HepG2 (cell line): ENCODE results near the gene PEX11B. TPM values are rescaled to one million over a fixed set of nuclear protein-coding genes. Genes with fewer than 3 reads are reported as not detected.

ENCODE experiments used
- ATAC-seq: fragments of 200-7000 bp; cut with Tn5 transposase; 3 replicates; pipeline ENCODE4 v1.9.1; 2020; ENCODE audit warnings: mild to moderate bottlenecking, moderate library complexity
- BruUV-seq: library from RNA; stranded (reverse); fragments of 400-500 nt; replicated peaks from 2 replicates; lab custom pipeline; 2021; lab: Mats Ljungman, UMichigan
- CTCF ChIA-PET: fragments of 300-600 bp; formaldehyde crosslinking; extraction: SDS; loops from one replicate; lab custom pipeline; 2021; ENCODE audit warnings: low total read pairs, inconsistent platforms, low intra/inter-chr PET ratio; lab: Yijun Ruan, JAX
- POLR2A ChIA-PET: fragments of 350-600 bp; sonication (Branson Sonifier 250); formaldehyde crosslinking; loops from one replicate; lab custom pipeline; 2020; ENCODE audit warnings: antibody characterized with exemption, inconsistent platforms; lab: Yijun Ruan, JAX
- DNase-seq: peaks from one replicate; pipeline ENCODE4 v3.0.0-alpha.2; 2015; ENCODE audit warnings: low spot score
- FAIRE-seq: peaks from 3 replicates; lab custom pipeline; 2011; peaks lifted over from hg19 to GRCh38; lab: Jason Lieb, UNC
- H2AFZ ChIP-seq: one replicate; pipeline ENCODE4 v1.6.1; 2011; ENCODE audit warnings: low read length, inconsistent platforms
- H3K27ac ChIP-seq: fragments of 300-600 bp; 3 replicates; pipeline ENCODE4 v1.8.0; 2011; ENCODE audit warnings: mixed run types, mild to moderate bottlenecking, mixed read lengths, low read length, inconsistent platforms; ENCODE audit not compliant: insufficient read depth; ENCODE audit errors: extremely low read length
- H3K27me3 ChIP-seq, 2 experiments: fragments of 200-600 bp in 1 of 2; 2 replicates in 1 of 2; 3 replicates in 1 of 2; pipeline versions ENCODE4 v1.6.0 to v1.8.0; 2011; ENCODE audit warnings: low read length in 2 of 2, mild to moderate bottlenecking in 2 of 2, moderate library complexity in 2 of 2, inconsistent platforms in 1 of 2; ENCODE audit not compliant: insufficient read depth in 2 of 2, control insufficient read depth in 1 of 2
- H3K36me3 ChIP-seq, 2 experiments: fragments of 200-600 bp in 1 of 2; replicated peaks in 1 of 2; 2 replicates in 1 of 2; 3 replicates in 1 of 2; pipeline versions ENCODE4 v1.5.1 to v1.8.0; 2011; ENCODE audit warnings: low read length in 2 of 2, inconsistent platforms in 1 of 2; ENCODE audit not compliant: insufficient read depth in 2 of 2, control insufficient read depth in 1 of 2
- H3K4me1 ChIP-seq: 2 replicates; pipeline ENCODE4 v1.5.1; 2012; ENCODE audit warnings: low read length, inconsistent platforms; ENCODE audit not compliant: insufficient read depth
- H3K4me2 ChIP-seq: 2 replicates; pipeline ENCODE4 v1.6.0; 2011; ENCODE audit warnings: low read depth, low read length, inconsistent platforms
- H3K4me3 ChIP-seq, 3 experiments: fragments of 200-600 bp in 1 of 3; sonication (generic), shearing (Covaris generic) in 1 of 3; replicated peaks in 1 of 3; 2 replicates each; pipeline ENCODE4 v1.5.1; 2011 to 2016; ENCODE audit warnings: low read length in 3 of 3, inconsistent platforms in 2 of 3, low read depth in 2 of 3, mild to moderate bottlenecking in 2 of 3, control low read depth in 1 of 3, mixed read lengths in 1 of 3; ENCODE audit not compliant: insufficient read depth in 1 of 3
- H3K79me2 ChIP-seq: one replicate; pipeline ENCODE4 v1.6.1; 2011; ENCODE audit warnings: low read length, inconsistent platforms; ENCODE audit not compliant: insufficient read depth
- H3K9ac ChIP-seq: 2 replicates; pipeline ENCODE4 v1.6.0; 2011; ENCODE audit warnings: mild to moderate bottlenecking, low read depth, low read length, inconsistent platforms; ENCODE audit not compliant: insufficient read depth
- H3K9me3 ChIP-seq: 2 replicates; pipeline ENCODE4 v1.5.1; 2012; ENCODE audit warnings: mild to moderate bottlenecking, low read length
- H4K20me1 ChIP-seq: 2 replicates; pipeline ENCODE4 v1.6.0; 2011; ENCODE audit warnings: inconsistent platforms, mild to moderate bottlenecking, low read length, moderate library complexity; ENCODE audit not compliant: insufficient read depth
- BRD4 ChIP-seq: sonication (generic); formaldehyde crosslinking; IDR thresholded peaks from 2 replicates; pipeline ENCODE4 v1.4.0; 2020; ENCODE audit warnings: missing genetic modification reagents
- CCDC6 ChIP-seq: sonication (generic); formaldehyde crosslinking; IDR thresholded peaks from 2 replicates; pipeline ENCODE4 v1.8.1; 2022; ENCODE audit warnings: mild to moderate bottlenecking, missing genetic modification reagents, moderate library complexity
- CREM ChIP-seq, 2 experiments: sonication (generic) in 1 of 2; formaldehyde crosslinking in 1 of 2; IDR thresholded peaks; 2 replicates each; pipeline versions ENCODE4 v1.4.0 to v1.6.1; 2016 to 2020; ENCODE audit warnings: antibody characterized with exemption in 1 of 2, mild to moderate bottlenecking in 1 of 2, missing genetic modification reagents in 1 of 2
- KDM5A ChIP-seq: fragments of 200-600 bp; sonication (generic); IDR thresholded peaks from 2 replicates; pipeline ENCODE4 v1.7.0; 2018; ENCODE audit warnings: antibody characterized with exemption, mild to moderate bottlenecking, low read length, borderline replicate concordance
- RERE ChIP-seq: IDR thresholded peaks from 2 replicates; pipeline ENCODE4 v1.6.1; 2016; ENCODE audit warnings: low read depth, missing genetic modification reagents, missing compliant biosample characterization
- XRCC5 ChIP-seq: fragments of 200-400 bp; formaldehyde crosslinking; optimal IDR thresholded peaks from 2 replicates; pipeline ENCODE3; 2017; ENCODE audit warnings: mild to moderate bottlenecking, low read length
- ZBTB40 ChIP-seq, 2 experiments: fragments of 450-650 bp in 1 of 2; sonication (generic) in 1 of 2; formaldehyde crosslinking in 1 of 2; IDR thresholded peaks; 2 replicates each; pipeline versions ENCODE4 v1.6.1 to v1.8.0; 2016 to 2022; ENCODE audit warnings: antibody characterized with exemption in 1 of 2, mild to moderate bottlenecking in 1 of 2, missing genetic modification reagents in 1 of 2
- ZFP90 ChIP-seq: sonication (generic); formaldehyde crosslinking; IDR thresholded peaks from 2 replicates; pipeline ENCODE4 v1.8.0; 2022; ENCODE audit warnings: missing genetic modification reagents, mild to moderate bottlenecking, inconsistent platforms, borderline replicate concordance
- ZKSCAN1 ChIP-seq: fragments of 150-350 bp; IDR thresholded peaks from 2 replicates; pipeline ENCODE4 v1.6.1; 2014; ENCODE audit warnings: low read length
- ZNF768 ChIP-seq: sonication (generic); formaldehyde crosslinking; IDR thresholded peaks from 2 replicates; pipeline ENCODE4 v1.4.0; 2020; ENCODE audit warnings: missing genetic modification reagents
- in situ Hi-C: cut with HindIII; loops from 2 replicates; pipeline ENCODE4 v1.10.0; 2017; ENCODE audit warnings: low pct_unique_long_range_greater_than_20kb; ENCODE audit not compliant: extremely low pct_ligation_motif_present
- intact Hi-C: fragments of 100-400 bp; cut with micrococcal nuclease; formaldehyde crosslinking; loops from one replicate; pipeline ENCODE4 v1.10.0; 2022; ENCODE audit not compliant: unreplicated experiment
- polyA plus RNA-seq, 8 experiments: library from polyadenylated mRNA; depleted of rRNA in 3 of 8; stranded (reverse) in 7 of 8; unstranded in 1 of 8; fragments of >200 nt; fragmentation: Illumina TruSeq in 4 of 8; extraction: Trizol in 4 of 8; gene quantifications; 2 replicates each; pipeline versions ENCODE4 v1.2.1 to v1.2.3, GENCODE V29; 2011 to 2016; ENCODE audit warnings: low read depth in 4 of 8, missing spikeins in 1 of 8, mixed read lengths in 1 of 8; ENCODE audit not compliant: insufficient read depth in 1 of 8
- total RNA-seq, 5 experiments: library from RNA; depleted of rRNA; stranded (reverse); fragments of >200 nt; fragmentation: Illumina TruSeq; extraction: Trizol; gene quantifications; 2 replicates each; pipeline ENCODE4 v1.2.3, GENCODE V29; 2016; ENCODE audit warnings: low read depth in 1 of 5

PEX11B gene
- total and polyA plus RNA-seq, 2 of the 13 experiments (the other 11 are each of a cell fraction or from before 2014, with no cell fraction given) = 21.6 to 48.4 TPM

GRCh38 chr1:145935708-145936107, 17.2 kb upstream of the PEX11B start:
- FAIRE-seq (no peak), DNase-seq (no peak), ATAC-seq (no peak)
- H3K4me2 ChIP-seq = no peak overlapping the region
- POLR2A ChIA-PET = no interaction called here
- H3K79me2 ChIP-seq = no peaks in the 10 kb centered on the region
- intact Hi-C loops = no loop called here
- no peak overlapping the region for H2AFZ ChIP-seq
- BruUV-seq = TSS peak; percentile 52
- no peaks in the 10 kb centered on the region; the same call in 1 of the 2 replicates for H3K4me1 ChIP-seq
- H3K9me3 ChIP-seq = no peaks in the 10 kb centered on the region
- peaks cover 3 to 13% of the 10 kb centered on the region in 2 experiments; a peak in 3 of 5 replicates for H3K36me3 ChIP-seq
- no peak overlapping the region for H3K27ac ChIP-seq
- CTCF ChIA-PET = no interaction called here
- no peaks in the 10 kb centered on the region; a peak in 1 of 5 replicates for H3K27me3 ChIP-seq
- no peaks in the 10 kb centered on the region for H4K20me1 ChIP-seq
- in situ Hi-C loops = no loop called here
- H3K4me3 ChIP-seq = no peak overlapping the region
- no peak overlapping the region for H3K9ac ChIP-seq
- TF ChIP-seq XRCC5 (no peak), ZNF768 (CRISPR knock-in tag) (no peak), CREM (IDR thresholded peaks at IDR 0.05) (no peak), CREM (CRISPR knock-in tag; IDR thresholded peaks at IDR 0.05) (no peak), RERE (CRISPR knock-in tag) (no peak), ZKSCAN1 (no peak), ZBTB40 (IDR thresholded peaks at IDR 0.05) (no peak), ZBTB40 (CRISPR knock-in tag; IDR thresholded peaks at IDR 0.05) (no peak), ZFP90 (no peak), KDM5A (no peak), BRD4 (CRISPR knock-in tag) (no peak), CCDC6 (CRISPR knock-in tag) (no peak)
